GM13976 (cell line): ENCODE measurements around the gene KRTAP5-7.

ENCODE experiments used
- DNase-seq: peaks from one replicate; pipeline ENCODE4 v3.0.0; 2012; ENCODE audit warnings: low spot score
- in situ Hi-C: fragments of 300-500 bp; cut with MboI; formaldehyde crosslinking; loops from one replicate; pipeline ENCODE4 v1.12.0; 2022; ENCODE audit warnings: low sequenced_read_pairs, mixed read lengths, inconsistent platforms; ENCODE audit not compliant: unreplicated experiment
- TF ChIP-seq, protein P1 (sequence below): IDR thresholded peaks from 2 replicates; pipeline ENCODE4 v1.5.1; 2012; ENCODE audit warnings: borderline replicate concordance, mild to moderate bottlenecking; ENCODE audit not compliant: insufficient read depth; ENCODE audit errors: extremely low read depth, missing control alignments, control extremely low read depth

KRTAP5-7 gene

DNA sequence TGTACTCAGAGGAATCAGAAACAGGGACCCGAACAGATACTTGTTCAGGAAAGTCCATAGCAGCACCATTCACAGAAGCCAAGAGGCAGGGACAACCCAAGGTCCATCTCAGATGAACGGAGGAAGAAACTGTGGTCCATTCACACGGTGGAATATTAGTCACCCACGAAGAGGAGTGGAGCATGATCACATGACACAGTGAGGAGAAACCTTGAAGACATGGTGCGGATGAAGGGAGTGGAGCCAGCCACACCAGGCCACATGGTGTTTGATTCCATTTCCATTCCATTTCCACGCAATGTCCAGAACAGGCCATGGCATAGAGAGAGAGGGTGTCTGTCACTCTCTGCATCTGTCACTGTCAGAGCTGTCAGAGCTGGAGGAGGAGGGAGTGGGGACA is 43.4 kb upstream of the KRTAP5-7 start:
- in situ Hi-C loops, result no loop called here
- TF ChIP-seq, protein P1, sequence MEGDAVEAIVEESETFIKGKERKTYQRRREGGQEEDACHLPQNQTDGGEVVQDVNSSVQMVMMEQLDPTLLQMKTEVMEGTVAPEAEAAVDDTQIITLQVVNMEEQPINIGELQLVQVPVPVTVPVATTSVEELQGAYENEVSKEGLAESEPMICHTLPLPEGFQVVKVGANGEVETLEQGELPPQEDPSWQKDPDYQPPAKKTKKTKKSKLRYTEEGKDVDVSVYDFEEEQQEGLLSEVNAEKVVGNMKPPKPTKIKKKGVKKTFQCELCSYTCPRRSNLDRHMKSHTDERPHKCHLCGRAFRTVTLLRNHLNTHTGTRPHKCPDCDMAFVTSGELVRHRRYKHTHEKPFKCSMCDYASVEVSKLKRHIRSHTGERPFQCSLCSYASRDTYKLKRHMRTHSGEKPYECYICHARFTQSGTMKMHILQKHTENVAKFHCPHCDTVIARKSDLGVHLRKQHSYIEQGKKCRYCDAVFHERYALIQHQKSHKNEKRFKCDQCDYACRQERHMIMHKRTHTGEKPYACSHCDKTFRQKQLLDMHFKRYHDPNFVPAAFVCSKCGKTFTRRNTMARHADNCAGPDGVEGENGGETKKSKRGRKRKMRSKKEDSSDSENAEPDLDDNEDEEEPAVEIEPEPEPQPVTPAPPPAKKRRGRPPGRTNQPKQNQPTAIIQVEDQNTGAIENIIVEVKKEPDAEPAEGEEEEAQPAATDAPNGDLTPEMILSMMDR, result no peak
- DNase-seq, result no peak

DNA sequence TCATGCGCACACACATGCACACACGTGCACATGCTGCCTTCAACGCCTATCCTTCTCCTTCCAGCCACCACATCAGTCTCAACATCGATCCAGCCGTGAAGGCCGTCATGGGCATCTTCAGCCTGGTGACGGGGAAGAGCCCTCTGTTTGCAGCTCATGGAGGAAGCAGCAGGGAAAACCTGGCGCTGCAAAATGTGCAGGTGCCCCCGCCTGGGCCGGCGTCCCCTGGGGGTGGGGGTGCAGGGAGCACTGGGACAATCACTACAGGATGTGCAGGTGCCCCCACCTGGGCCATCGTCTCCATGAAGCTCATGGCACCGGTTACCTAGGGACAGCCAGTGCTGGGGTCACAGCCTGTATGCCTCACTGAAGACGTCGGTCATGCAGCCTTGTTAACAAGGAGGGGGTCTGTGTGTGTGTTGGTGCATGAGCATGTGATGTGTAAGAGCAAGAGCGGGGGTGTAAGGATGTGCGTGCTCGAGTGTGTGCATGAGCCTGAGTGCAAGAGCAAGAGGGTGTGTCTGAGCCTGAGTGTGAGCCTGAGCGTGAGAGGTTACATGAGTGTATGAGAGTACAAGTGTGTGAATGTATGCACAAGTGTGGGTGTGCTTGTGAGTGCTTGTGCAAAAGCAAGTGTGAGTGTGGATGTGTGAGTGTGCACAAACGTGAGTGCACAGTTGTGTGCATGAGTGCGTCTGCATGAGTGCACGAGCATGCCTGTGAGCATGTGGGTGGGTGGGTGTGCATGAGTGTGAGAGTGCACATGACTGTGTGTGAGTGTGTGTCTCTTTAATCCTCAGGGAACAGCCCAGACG is 42.6 kb upstream of the KRTAP5-7 start:
- no peak for DNase-seq
- in situ Hi-C loops, result no loop called here
- TF ChIP-seq, protein P1, result no peak

DNA sequence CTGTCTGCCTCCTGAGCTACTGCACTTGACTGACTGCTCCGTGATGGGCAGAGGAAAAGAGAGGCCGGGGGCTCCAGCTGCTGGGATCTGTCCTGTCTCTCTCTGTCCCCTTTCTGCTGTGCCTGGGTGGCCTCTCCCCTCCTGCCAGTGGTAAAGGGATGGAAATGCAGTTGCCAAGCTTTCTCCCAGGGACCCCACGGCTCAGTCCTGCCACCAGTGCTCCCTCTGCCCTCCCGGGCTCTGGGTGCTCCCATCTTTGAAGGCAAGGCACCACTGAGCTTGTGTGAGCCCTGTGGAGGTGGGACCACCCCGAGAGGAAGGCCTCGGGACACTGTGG is 42.0 kb upstream of the KRTAP5-7 start:
- in situ Hi-C loops, result no loop called here
- TF ChIP-seq, protein P1, result no peak

DNA sequence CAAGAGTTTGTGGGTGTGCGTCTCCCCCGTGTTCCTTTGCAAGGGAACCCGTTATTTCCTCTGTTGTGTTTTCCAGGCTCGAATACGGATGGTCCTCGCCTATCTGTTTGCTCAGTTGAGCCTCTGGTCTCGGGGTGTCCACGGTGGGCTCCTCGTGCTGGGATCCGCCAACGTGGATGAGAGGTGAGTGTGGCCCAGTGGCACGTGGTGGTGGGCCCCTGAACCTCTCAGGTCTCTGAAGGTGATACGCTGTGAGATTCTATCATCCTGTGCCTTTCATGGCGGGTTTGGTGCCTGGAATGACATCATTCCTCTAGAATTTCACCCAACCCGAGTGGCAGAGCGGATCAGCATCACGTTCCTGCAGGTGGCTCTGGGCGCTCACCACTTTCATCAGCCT is 41.6 kb upstream of the KRTAP5-7 start:
- no peak for DNase-seq
- in situ Hi-C loops, result no loop called here
- TF ChIP-seq, protein P1, result no peak

More for the DNA sequence above, 42.0 kb upstream of the KRTAP5-7 start:
- DNase-seq, result peak; percentile 19

DNA sequence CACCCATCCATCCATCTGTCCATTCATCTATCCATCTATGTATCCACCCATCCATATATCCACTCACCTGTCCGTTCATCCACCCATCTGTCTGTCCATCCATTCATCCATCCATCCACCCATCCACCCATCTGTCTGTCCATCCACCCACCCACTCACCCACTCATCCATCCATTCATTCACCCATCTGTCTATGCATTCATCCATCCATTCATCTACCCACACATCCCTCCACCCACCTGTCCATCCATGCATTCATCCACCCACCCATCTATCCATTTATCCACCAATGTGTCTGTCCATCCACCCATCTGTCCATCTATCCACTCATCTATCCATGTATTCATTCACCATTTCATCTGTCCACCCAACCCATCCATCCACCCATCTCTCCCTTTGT is 40.7 kb upstream of the KRTAP5-7 start:
- DNase-seq, result no peak
- in situ Hi-C loops, result no loop called here
- TF ChIP-seq, protein P1, result no peak

DNA sequence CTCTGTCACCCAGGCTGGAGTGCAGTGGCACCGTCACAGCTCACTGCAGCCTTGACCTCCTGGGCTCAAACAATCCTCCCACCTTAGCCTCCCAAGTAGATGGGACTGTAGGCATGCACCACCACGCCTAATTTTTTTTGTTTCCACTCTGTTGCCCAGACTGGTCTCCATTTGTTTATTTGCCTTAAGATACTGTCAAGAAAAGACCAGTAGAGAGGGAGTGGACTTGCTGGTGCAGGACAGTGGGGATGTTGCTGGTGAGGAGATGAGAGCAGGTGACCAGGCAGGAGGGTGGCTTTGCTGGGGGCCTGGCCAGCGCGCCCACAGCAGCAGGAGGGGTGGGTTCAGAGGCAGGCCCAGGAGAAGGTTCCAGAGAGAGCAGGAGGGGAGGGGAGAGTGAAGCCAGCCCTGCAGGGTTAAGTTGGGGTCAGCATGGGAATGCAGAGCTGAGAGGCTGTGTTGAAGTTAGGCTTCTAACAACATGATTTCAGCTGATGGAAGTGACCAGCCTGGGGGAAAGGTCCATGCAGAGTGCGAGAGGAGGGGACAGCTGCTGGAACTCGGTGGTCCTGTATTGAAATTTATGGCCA is 38.3 kb upstream of the KRTAP5-7 start:
- TF ChIP-seq, protein P1, result no peak
- DNase-seq, result no peak
- in situ Hi-C loops, result no loop called here
